AG09309 (cell line): ENCODE data around the gene C20orf204.
"Not testable (repeated sequence)": the region's sequence is repeated elsewhere in the genome, so short reads cannot be mapped to it uniquely, and the experiment has no call there.

Experiments used
- DNase-seq: peaks from one replicate; pipeline ENCODE4 v3.0.0-alpha.2; 2010; ENCODE audit warnings: low read depth
- H3K4me3 ChIP-seq: 2 replicates; pipeline ENCODE4 v1.5.1; 2011; ENCODE audit warnings: mild to moderate bottlenecking, low read depth, low read length, moderate library complexity; ENCODE audit not compliant: control insufficient read depth
- TF ChIP-seq, protein P1 (sequence below): IDR thresholded peaks from 2 replicates; pipeline ENCODE4 v1.5.1; 2011; ENCODE audit warnings: mild to moderate bottlenecking, low read depth, low read length, inconsistent platforms; ENCODE audit not compliant: insufficient read depth, control insufficient read depth; ENCODE audit errors: missing control alignments

C20orf204 gene

DNA sequence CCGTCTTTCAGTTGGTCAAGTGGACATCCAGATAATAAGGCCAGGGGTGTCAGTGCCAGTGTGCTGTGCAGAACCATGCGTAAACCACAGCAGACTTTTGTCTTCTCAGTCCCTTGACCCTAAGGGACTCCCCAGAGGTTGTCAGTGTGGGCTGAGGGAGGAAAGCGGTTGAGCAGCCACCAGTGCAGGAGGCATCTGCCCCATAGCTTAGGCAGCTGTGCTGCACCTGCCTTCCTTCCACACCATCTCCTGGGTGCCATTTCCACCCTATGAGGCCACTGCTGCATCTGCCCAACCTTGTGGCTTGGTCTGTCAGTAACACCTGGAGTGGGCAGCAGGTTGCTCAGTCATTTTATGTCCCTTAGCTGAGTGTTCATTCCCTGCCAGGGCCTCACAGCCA lies 29.1 kb upstream of the C20orf204 start:
- no peak overlapping the region for H3K4me3 ChIP-seq
- DNase-seq = no peak
- TF ChIP-seq, protein P1, sequence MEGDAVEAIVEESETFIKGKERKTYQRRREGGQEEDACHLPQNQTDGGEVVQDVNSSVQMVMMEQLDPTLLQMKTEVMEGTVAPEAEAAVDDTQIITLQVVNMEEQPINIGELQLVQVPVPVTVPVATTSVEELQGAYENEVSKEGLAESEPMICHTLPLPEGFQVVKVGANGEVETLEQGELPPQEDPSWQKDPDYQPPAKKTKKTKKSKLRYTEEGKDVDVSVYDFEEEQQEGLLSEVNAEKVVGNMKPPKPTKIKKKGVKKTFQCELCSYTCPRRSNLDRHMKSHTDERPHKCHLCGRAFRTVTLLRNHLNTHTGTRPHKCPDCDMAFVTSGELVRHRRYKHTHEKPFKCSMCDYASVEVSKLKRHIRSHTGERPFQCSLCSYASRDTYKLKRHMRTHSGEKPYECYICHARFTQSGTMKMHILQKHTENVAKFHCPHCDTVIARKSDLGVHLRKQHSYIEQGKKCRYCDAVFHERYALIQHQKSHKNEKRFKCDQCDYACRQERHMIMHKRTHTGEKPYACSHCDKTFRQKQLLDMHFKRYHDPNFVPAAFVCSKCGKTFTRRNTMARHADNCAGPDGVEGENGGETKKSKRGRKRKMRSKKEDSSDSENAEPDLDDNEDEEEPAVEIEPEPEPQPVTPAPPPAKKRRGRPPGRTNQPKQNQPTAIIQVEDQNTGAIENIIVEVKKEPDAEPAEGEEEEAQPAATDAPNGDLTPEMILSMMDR = no peak

DNA sequence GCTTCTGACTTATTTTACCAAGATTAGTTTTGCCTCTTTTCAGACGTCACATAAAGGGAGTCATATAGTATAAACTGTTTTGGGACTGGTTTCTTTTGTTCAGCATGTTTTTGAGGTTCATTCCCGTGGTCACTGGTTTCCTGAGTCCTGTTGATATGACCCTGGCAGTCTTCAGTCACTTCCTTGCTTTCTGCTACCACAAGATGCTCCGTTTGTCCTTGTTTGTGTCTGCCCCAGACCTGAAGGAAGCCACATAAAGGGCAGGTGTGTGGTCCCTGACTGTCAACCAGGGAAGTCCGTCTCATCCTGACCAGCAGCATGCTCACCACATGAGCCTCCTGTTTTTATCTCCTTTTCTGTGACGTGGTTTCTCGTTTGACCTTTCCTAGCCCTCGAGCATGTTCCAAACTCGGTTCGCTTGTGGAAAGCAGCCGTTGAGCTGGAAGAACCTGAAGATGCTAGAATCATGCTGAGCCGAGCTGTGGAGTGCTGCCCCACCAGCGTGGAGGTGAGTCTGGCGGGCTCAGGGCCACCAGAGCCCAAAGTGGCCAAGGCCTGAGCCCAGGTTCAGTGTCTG lies 26.1 kb upstream of the C20orf204 start:
- TF ChIP-seq, protein P1 = no peak
- DNase-seq = no peak
- H3K4me3 ChIP-seq = no peak overlapping the region

DNA sequence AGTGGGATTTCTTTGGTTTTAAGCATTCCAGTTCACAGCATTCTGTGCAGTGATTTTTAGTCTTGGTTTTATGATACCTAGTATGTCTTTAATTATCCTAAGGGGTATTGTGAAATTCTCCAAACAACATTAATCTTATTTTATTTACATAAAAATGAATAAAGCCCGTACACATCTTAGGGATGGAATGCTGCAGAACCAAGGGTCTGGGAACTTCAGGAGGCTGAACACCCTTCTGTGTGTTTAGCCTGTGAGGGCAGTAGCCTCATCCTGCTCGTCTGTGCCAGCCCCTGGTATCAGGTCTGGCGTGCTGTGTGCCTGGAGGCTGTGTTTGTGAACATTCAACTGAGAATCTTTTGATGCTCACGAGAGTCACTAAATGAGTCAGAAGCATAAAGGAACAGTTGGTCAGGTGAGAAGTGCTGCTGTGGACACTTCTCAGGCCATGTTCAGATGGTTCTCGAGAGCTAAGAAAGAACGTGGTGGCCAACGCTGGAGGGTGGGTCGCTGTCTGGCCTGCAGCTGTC lies 25.2 kb upstream of the C20orf204 start:
- TF ChIP-seq, protein P1 = no peak
- peak; percentile 59 for DNase-seq
- H3K4me3 ChIP-seq = no peak overlapping the region

DNA sequence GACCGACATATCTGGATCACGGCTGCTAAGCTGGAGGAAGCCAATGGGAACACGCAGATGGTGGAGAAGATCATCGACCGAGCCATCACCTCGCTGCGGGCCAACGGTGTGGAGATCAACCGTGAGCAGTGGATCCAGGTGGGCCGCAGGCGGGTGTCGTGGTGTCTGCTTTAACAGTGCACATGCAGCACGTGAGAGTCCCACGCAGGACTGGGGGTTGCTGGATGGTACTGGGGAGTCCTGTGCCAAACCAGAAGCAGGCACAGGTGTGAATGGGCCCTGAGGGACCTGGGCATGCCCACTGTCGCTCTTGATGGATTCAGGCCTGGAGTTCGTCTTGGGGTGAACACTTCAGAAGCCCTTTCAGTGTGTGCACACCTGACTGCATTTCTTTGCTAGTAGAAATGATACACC lies 24.6 kb upstream of the C20orf204 start:
- TF ChIP-seq, protein P1 = no peak
- no peak overlapping the region for H3K4me3 ChIP-seq
- no peak for DNase-seq

DNA sequence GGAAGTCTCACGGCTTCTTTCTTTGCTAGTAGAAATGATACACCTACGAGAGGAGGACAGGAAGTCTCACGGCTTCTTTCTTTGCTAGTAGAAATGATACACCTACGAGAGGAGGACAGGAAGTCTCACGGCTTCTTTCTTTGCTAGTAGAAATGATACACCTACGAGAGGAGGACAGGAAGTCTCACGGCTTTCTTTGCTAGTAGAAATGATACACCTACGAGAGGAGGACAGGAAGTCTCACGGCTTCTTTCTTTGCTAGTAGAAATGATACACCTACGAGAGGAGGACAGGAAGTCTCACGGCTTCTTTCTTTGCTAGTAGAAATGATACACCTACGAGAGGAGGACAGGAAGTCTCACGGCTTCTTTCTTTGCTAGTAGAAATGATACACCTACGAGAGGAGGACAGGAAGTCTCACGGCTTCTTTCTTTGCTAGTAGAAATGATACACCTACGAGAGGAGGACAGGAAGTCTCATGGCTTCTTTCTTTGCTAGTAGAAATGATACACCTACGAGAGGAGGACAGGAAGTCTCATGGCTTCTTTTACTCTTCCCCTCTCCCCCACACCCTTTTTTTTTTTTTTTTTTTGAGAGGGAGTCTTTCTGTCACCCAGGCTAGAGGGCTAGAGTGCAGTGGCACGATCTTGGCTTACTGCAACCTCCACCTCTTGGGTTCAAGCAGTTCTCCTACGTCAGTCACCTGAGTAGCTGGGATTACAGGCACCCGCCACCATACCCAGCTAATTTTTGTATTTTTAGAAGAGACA lies 23.4 kb upstream of the C20orf204 start:
- not testable (repeated sequence) for DNase-seq, H3K4me3 ChIP-seq

DNA sequence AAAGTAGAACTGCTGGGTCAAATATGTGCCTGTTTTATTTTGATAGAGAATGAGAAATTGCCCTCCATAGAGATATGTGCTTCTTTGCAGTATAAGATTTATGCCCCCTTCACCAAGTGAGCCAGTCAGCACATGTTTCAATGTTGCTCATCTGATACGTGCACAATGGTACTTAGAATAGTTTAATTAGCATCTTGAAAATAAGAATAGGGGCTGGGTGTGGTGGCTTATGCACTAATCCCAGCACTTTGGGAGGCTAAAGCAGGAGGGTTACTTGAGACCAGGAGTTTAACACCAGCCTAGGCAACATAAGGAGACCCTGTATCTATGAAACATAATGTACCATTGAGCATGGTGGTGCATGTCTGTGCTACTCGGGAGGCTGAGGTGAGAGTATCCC lies 20.3 kb upstream of the C20orf204 start:
- DNase-seq = no peak
- TF ChIP-seq, protein P1 = no peak
- no peak overlapping the region for H3K4me3 ChIP-seq
